Glutamatergic neuron (in vitro differentiated cells): Measurements from ENCODE around the gene PTGIS. TPM values are rescaled to one million over a fixed set of nuclear protein-coding genes. Genes with fewer than 3 reads are reported as not detected.

Experiments
- DNase-seq: peaks from one replicate; pipeline ENCODE4 v3.0.0; 2022
- H3K27ac Mint-ChIP-seq: one replicate; pipeline ENCODE4 v1.8.0; 2020; ENCODE audit warnings: mild to moderate bottlenecking, mixed read lengths, inconsistent platforms; ENCODE audit not compliant: unreplicated experiment
- H3K27me3 Mint-ChIP-seq: one replicate; pipeline ENCODE4 v1.8.0; 2020; ENCODE audit warnings: mild to moderate bottlenecking, moderate library complexity, mixed read lengths, inconsistent platforms; ENCODE audit not compliant: unreplicated experiment
- H3K36me3 Mint-ChIP-seq: one replicate; pipeline ENCODE4 v1.8.0; 2020; ENCODE audit warnings: mild to moderate bottlenecking, mixed read lengths, inconsistent platforms; ENCODE audit not compliant: unreplicated experiment
- H3K4me1 Mint-ChIP-seq: one replicate; pipeline ENCODE4 v1.8.0; 2020; ENCODE audit warnings: mild to moderate bottlenecking, low read depth, mixed read lengths, inconsistent platforms; ENCODE audit not compliant: unreplicated experiment
- H3K4me3 Mint-ChIP-seq: one replicate; pipeline ENCODE4 v1.8.0; 2020; ENCODE audit warnings: mild to moderate bottlenecking, mixed read lengths, inconsistent platforms; ENCODE audit not compliant: unreplicated experiment
- H3K9me3 Mint-ChIP-seq: one replicate; pipeline ENCODE4 v1.8.0; 2020; ENCODE audit warnings: mild to moderate bottlenecking, moderate library complexity, mixed read lengths, inconsistent platforms; ENCODE audit not compliant: unreplicated experiment
- CTCF ChIP-seq: fragments of 200-600 bp; sonication (generic); IDR thresholded peaks from one replicate; pipeline ENCODE4 v1.5.0; 2021; ENCODE audit not compliant: partially characterized antibody, unreplicated experiment
- total RNA-seq: library from RNA; stranded (reverse); fragmentation: NEBNext Ultra II Directional; extraction: Animal tissue kit (Norgen Biotek cat#: 25700); gene quantifications from one replicate; pipeline ENCODE4 v1.2.1, GENCODE V29; 2021; ENCODE audit not compliant: unreplicated experiment

PTGIS gene
- total RNA-seq, 1 donor from 2014 or later: 0.12 TPM

DNA sequence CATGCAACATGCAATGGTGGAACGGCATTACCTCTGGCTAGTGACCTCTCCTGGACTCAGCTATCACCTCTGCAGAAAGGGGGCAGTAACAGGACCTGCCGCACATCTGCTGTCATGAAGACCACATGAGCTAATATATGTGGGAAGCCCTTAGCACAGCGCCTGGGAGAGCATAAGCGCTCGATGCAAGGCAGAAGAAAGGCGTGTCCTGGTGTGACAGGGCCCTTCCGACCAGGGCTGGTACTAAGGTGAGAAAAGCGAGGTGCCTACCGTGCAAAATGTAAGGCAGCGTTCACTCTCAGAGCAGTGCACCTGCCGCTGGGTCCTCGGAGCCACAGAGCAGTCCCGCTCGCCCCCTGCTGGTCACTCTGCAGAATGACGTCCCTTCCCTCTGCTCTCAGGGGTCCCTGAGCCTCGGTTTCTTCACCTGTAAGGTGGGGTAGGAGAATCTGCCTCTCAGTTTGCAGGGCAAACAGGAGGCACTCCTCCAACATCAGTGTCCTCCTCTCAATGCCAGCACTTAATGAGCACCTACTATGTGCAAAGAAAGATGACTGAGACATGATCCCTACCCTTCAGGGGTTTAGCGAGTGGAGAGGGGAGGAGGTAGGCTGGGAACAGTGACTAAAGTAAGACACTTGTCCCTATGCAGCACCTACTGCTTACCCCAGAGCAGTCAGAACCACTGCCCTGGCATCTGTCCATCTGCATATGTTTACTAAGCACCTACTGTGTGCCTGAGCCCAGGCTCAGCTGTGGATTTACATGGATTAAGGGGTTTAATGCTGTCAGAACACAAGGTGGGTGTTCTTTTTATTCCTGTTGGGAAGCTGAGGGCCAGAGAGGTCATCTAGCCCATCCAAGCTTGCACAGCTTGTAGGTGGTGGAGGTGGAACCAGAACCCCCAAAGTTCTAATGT is 41.1 kb upstream of the PTGIS start:
- Mint-ChIP-seq H3K4me1 (peaks cover 3% of the 10 kb centered on the region), H3K27ac (no peak overlapping the region), H3K27me3 (peaks cover 8% of the 10 kb centered on the region), H3K36me3 (no peaks in the 10 kb centered on the region), H3K9me3 (peaks cover 2% of the 10 kb centered on the region), H3K4me3 (no peak overlapping the region)
- peak; percentile 98 for TF ChIP-seq CTCF
- DNase-seq: peak; percentile 74

- H3K4me1 Mint-ChIP-seq: peaks cover 3% of the 10 kb centered on the region
Measured at GRCh38 chr20:49607568-49607967, 39.6 kb upstream of the PTGIS start.

GRCh38 chr20:49603209-49603627 is 35.3 kb upstream of the PTGIS start:
- peak; percentile 69 for DNase-seq
- no peaks in the 10 kb centered on the region for H3K4me1 Mint-ChIP-seq
- H3K36me3 Mint-ChIP-seq: no peaks in the 10 kb centered on the region
- no peak overlapping the region for H3K27ac Mint-ChIP-seq
- no peaks in the 10 kb centered on the region for H3K9me3 Mint-ChIP-seq
- TF ChIP-seq CTCF: no peak
- H3K27me3 Mint-ChIP-seq: no peaks in the 10 kb centered on the region
- no peak overlapping the region for H3K4me3 Mint-ChIP-seq

More at GRCh38 chr20:49607568-49607967, 39.6 kb upstream of the PTGIS start:
- no peak for TF ChIP-seq CTCF
- Mint-ChIP-seq H3K36me3 (no peaks in the 10 kb centered on the region), H3K27me3 (peaks cover 6% of the 10 kb centered on the region), H3K9me3 (peaks cover 2% of the 10 kb centered on the region), H3K27ac (no peak overlapping the region), H3K4me3 (no peak overlapping the region)
- DNase-seq: no peak

GRCh38 chr20:49602345-49603208 is 34.6 kb upstream of the PTGIS start:
- Mint-ChIP-seq H3K9me3 (no peaks in the 10 kb centered on the region), H3K27me3 (no peaks in the 10 kb centered on the region), H3K4me1 (no peaks in the 10 kb centered on the region), H3K27ac (no peak overlapping the region), H3K4me3 (no peak overlapping the region), H3K36me3 (no peaks in the 10 kb centered on the region)
- no peak for DNase-seq
- TF ChIP-seq CTCF: no peak
